Lower lobe of right lung (tissue), 2 donors: ENCODE measurements around the gene TESK1. TPM values are rescaled to one million over a fixed set of nuclear protein-coding genes. Genes with fewer than 3 reads are reported as not detected.

Experiments
- ATAC-seq, 2 donors: fragments of 200-7000 bp; cut with Tn5 transposase; one replicate each; pipeline ENCODE4 v1.9.1; 2020 to 2022; ENCODE audit warnings: mild to moderate bottlenecking in 2 of 2, moderate library complexity in 2 of 2
- DNase-seq: peaks from one replicate; pipeline ENCODE4 v3.0.0-alpha.2; 2020
- H3K27ac ChIP-seq: fragments of 200-600 bp; one replicate; pipeline ENCODE4 v1.8.0; 2022
- H3K27me3 ChIP-seq: fragments of 200-600 bp; one replicate; pipeline ENCODE4 v1.8.0; 2022; ENCODE audit warnings: low read depth
- H3K36me3 ChIP-seq: fragments of 200-600 bp; one replicate; pipeline ENCODE4 v1.8.0; 2022; ENCODE audit warnings: mild to moderate bottlenecking
- H3K4me1 ChIP-seq: fragments of 200-600 bp; one replicate; pipeline ENCODE4 v1.8.0; 2022
- H3K4me3 ChIP-seq: fragments of 200-600 bp; one replicate; pipeline ENCODE4 v1.8.0; 2022; ENCODE audit warnings: mild to moderate bottlenecking
- H3K9me3 ChIP-seq: fragments of 200-600 bp; one replicate; pipeline ENCODE4 v1.8.0; 2022
- intact Hi-C: fragments of 100-400 bp; cut with DNase I; formaldehyde crosslinking; loops from one replicate; pipeline ENCODE4 v1.11.0; 2022
- total RNA-seq: library from RNA; stranded (reverse); fragmentation: NEBNext Ultra II Directional; extraction: Animal tissue kit (Norgen Biotek cat#: 25700); gene quantifications from one replicate; pipeline ENCODE4 v1.2.1, GENCODE V29; 2021
- TF ChIP-seq, protein P1 (sequence below): fragments of 200-600 bp; IDR thresholded peaks from one replicate; pipeline ENCODE4 v1.8.0; 2022; ENCODE audit warnings: antibody characterized with exemption, mild to moderate bottlenecking
- donor health status: DM: no; HTN: yes; CAD: no; lungs with severe emphysema.

Gene TESK1
- total RNA-seq, 1 donor from 2014 or later, result 44.0 TPM

GRCh38 chr9:35649431-35650340 is 44.6 kb downstream of the TESK1 start:
- TF ChIP-seq, protein P1, sequence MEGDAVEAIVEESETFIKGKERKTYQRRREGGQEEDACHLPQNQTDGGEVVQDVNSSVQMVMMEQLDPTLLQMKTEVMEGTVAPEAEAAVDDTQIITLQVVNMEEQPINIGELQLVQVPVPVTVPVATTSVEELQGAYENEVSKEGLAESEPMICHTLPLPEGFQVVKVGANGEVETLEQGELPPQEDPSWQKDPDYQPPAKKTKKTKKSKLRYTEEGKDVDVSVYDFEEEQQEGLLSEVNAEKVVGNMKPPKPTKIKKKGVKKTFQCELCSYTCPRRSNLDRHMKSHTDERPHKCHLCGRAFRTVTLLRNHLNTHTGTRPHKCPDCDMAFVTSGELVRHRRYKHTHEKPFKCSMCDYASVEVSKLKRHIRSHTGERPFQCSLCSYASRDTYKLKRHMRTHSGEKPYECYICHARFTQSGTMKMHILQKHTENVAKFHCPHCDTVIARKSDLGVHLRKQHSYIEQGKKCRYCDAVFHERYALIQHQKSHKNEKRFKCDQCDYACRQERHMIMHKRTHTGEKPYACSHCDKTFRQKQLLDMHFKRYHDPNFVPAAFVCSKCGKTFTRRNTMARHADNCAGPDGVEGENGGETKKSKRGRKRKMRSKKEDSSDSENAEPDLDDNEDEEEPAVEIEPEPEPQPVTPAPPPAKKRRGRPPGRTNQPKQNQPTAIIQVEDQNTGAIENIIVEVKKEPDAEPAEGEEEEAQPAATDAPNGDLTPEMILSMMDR, result no peak
- intact Hi-C loops, result no loop called here
- Histone ChIP-seq H3K4me1 (peaks cover 51% of the 10 kb centered on the region), H3K9me3 (no peaks in the 10 kb centered on the region), H3K27me3 (no peaks in the 10 kb centered on the region), H3K27ac (peak overlapping the region; percentile 49), H3K36me3 (no peaks in the 10 kb centered on the region), H3K4me3 (peak overlapping the region; percentile 34)
- ATAC-seq (no peak), DNase-seq (no peak)

DNA sequence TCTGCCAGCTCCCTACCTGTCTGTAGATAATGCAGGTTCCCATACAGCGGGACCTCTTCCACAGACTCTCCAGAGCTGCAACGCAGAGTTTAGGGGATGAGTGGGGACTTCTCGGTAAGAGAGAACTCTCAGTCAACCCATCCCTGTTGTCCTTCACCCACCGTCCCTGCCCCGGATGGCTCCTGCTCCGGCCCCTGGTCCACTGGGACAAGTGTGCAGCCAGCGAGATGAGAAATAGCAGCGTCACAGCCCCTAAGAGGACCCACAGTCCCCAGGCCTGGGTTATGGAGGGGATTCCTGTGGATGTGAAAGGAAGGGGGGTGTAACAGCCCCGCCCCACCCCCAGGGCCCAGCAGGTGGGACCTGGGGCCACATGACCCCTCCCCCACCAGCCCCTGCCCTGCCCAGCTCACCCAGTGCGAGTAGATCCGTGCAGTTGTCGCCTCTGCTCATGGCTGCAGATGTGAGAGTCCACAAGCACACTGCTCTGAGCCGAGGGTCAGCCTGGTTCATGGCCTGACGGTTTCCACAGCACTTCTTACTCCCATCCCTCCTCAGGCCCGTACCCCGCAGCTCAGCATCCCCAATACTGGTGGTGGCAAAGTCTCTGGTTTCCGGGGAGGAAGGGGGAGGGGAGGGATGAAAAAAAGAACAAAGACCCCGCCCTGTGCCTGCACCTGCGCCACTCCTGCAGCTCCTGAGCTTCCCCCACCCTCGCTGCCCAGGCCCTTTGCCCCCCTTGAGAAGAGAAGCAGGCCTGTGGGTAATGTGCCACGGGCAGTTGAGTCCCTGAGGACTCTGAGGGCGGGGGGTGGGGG is 45.5 kb downstream of the TESK1 start, which contains the start of gene SIT1:
Gene SIT1 (minus strand): TSS at position 591 of the 818 bp plus-strand sequence. CDS start 78 bp downstream, at position 513.
- H3K27me3 ChIP-seq, result no peaks in the 10 kb centered on the region
- no peaks in the 10 kb centered on the region for H3K9me3 ChIP-seq
- intact Hi-C loops, result no loop called here
- DNase-seq (no peak), ATAC-seq (no peak)
- H3K27ac ChIP-seq, result peak within 1 kb of the TSS; percentile 49
- TF ChIP-seq, protein P1, result no peak
- H3K4me3 ChIP-seq, result peak within 1 kb of the TSS; percentile 34
- peaks cover 42% of the 10 kb centered on the region for H3K4me1 ChIP-seq
- no peaks in the 10 kb centered on the region for H3K36me3 ChIP-seq

- DNase-seq (no peak), ATAC-seq (peak; percentile 46 to 48)
- Histone ChIP-seq H3K27ac (peak overlapping the region; percentile 77), H3K4me1 (peaks cover 38% of the 10 kb centered on the region), H3K9me3 (no peaks in the 10 kb centered on the region), H3K27me3 (no peaks in the 10 kb centered on the region), H3K4me3 (no peak overlapping the region), H3K36me3 (no peaks in the 10 kb centered on the region)
- TF ChIP-seq, protein P1, result no peak
- intact Hi-C loops, result no loop called here
Measured at GRCh38 chr9:35651956-35652828, 47.1 kb downstream of the TESK1 start.

GRCh38 chr9:35652829-35653209 is 47.8 kb downstream of the TESK1 start:
- no peak overlapping the region for H3K4me3 ChIP-seq
- TF ChIP-seq, protein P1, result no peak
- peaks cover 39% of the 10 kb centered on the region for H3K4me1 ChIP-seq
- intact Hi-C loops, result no loop called here
- H3K27me3 ChIP-seq, result no peaks in the 10 kb centered on the region
- no peaks in the 10 kb centered on the region for H3K36me3 ChIP-seq
- H3K9me3 ChIP-seq, result no peaks in the 10 kb centered on the region
- peak overlapping the region; percentile 77 for H3K27ac ChIP-seq
- DNase-seq, result no peak
- no peak for ATAC-seq

GRCh38 chr9:35653611-35654010 is 48.5 kb downstream of the TESK1 start:
- TF ChIP-seq, protein P1, result no peak

More at GRCh38 chr9:35653611-35654010, 48.5 kb downstream of the TESK1 start:
- peak overlapping the region; percentile 77 for H3K27ac ChIP-seq
- intact Hi-C loops, result no loop called here
- H3K27me3 ChIP-seq, result no peaks in the 10 kb centered on the region
- peaks cover 39% of the 10 kb centered on the region for H3K4me1 ChIP-seq
- no peaks in the 10 kb centered on the region for H3K36me3 ChIP-seq
- DNase-seq, result no peak
- H3K9me3 ChIP-seq, result no peaks in the 10 kb centered on the region
- H3K4me3 ChIP-seq, result no peak overlapping the region
- no peak for ATAC-seq
